Stimulated activated CD4-positive, alpha-beta T cell treated with anti-CD3 and anti-CD28 coated beads, Interleukin-4, amount 100 ng/mL, for 24 hours (primary cell): ENCODE results near the gene SULT2B1.
"Not testable (repeated sequence)": the region's sequence is repeated elsewhere in the genome, so short reads cannot be mapped to it uniquely, and the experiment has no call there.

Experiments used
- DNase-seq: peaks from one replicate; pipeline ENCODE4 v3.0.0-alpha.2; 2020

The SULT2B1 gene

DNA sequence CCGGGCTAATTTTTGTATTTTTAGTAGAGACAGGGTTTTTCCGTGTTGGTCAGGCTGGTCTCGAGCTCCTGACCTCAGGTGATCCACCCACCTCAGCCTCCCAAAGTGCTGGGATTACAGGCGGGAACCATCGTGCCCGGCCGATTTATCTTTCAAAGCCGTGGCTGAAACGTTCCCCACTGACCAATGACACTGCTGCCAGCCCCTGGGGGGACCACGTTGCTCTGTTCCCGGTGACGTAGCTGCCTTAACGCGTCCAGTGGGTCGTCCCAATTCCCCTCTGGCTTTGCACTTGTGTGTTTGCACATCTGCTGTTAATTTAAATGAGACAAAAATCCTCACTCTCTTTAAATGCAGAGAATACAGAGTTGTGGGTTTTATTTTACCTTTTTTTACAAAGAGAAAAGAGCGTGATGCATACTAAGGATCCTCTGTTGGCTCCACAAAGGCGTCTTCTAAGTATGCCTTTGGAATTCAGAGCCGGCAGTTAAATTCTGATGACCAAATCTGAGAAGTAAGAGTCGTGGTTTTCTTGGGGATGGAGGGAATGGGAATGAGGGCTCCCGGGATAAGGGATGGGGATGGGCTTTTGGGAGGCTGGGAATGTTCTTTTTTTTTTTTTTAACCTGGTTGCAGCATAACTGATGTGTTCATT lies 21.8 kb upstream of the SULT2B1 start:
- DNase-seq, result no peak

- DNase-seq, result no peak
These were observed 21.2 kb upstream of the SULT2B1 start for GRCh38 chr19:48530770-48531169.

GRCh38 chr19:48533770-48534169 lies 18.2 kb upstream of the SULT2B1 start:
- no peak for DNase-seq

GRCh38 chr19:48537541-48537940 lies 14.4 kb upstream of the SULT2B1 start:
- DNase-seq, result no peak

GRCh38 chr19:48538057-48538456 lies 13.9 kb upstream of the SULT2B1 start:
- not testable (repeated sequence) for DNase-seq

DNA sequence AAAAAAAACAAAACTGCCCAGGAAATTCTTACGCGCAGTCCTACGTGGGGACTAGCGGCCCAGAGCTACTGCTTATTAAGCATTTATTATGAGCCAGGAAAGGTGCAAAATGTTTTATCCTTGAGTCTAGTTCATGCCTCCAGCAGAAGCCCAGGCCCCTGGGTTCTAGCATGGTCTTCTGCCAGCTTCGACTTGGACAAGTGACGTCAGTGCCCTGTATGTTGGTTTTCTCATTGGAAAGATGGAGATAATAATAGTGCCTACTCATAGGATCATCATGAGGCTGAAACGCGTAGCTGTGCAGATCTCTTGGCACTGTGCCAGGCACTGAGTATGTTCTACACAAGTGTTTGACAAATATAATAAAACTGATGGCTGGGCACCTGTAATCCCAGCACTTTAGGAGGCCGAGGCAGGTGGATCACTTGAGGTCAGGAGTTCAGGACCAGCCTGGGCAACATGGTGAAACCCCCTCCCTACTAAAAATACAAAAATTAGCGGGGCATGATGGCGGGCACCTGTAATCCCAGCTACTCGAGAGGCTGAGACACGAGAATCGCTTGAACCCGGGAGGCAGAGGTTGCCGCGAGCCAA lies 12.4 kb upstream of the SULT2B1 start:
- DNase-seq, result no peak

- no peak for DNase-seq
These were observed 11.9 kb upstream of the SULT2B1 start for GRCh38 chr19:48540110-48540509.

DNA sequence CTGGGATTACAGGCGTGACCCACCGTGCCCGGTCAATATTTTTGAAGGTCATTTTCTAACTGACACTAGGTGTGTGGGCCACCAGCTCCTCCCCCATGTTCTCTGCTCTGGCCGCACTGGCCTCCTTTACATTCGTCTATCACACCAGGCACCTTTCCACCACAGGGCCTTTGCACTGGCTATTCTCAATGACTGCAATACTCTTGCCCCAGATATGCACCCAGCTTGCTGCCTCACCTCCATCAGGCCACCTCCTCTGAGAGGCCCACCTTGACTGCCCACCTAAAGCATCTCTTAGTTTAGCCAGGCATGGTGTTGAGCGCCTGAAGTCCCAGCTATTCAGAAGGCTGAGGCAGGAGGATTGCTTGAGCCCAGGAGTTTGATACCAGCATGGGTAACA lies 10.2 kb upstream of the SULT2B1 start:
- DNase-seq, result no peak

- no peak for DNase-seq
These were observed 8.8 kb upstream of the SULT2B1 start for GRCh38 chr19:48543121-48543710.

GRCh38 chr19:48544856-48545750 lies 6.9 kb upstream of the SULT2B1 start:
- no peak for DNase-seq

DNA sequence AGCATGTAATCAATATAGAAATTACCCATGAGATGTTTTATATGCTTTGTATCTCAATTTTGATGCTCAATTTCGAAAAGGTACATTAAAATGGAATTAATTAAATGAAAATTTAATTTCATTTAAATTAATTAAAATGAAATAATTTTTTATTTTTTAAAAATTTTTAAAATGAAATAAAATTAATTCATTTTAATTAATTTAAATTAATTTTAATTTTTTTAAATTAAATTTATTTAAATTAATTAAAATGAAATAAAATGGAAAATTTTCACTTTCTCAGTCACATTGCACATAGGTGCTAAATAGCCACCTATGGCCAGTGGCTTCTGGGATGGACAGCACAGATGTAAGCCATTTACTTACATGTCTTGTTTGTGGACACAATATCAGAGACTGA lies 4.2 kb upstream of the SULT2B1 start:
- no peak for DNase-seq

DNA sequence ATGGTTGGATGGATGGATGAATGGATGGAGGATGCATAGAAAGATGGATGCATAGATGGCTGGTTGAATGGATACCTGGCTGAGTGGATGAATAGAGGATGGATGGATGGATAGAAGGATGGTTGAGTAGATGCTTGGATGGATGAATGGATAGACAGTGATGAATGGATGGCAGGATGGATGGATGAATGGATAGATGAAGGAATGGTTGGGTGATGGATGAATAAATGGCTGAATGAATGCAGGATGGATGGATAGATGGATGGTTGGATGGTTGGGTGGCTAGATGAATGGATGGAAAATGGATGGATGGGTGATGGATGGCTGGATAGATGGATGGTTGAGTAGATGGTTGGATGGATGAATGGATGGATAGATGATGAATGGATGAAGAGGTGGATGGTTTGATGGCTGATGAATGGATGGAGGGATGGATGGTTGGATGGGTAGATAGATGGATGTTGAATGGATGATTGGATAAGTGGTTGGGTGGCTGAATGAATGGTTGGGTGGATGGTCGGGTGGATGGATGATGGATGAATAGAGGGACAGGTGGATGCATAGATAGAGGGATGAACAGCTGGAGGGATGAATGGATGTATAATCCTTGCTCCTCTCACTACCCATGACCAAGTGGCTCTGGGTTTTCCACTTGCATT lies 3.6 kb upstream of the SULT2B1 start:
- no peak for DNase-seq

- DNase-seq, result no peak
These were observed 2.6 kb upstream of the SULT2B1 start for GRCh38 chr19:48549380-48549779.

DNA sequence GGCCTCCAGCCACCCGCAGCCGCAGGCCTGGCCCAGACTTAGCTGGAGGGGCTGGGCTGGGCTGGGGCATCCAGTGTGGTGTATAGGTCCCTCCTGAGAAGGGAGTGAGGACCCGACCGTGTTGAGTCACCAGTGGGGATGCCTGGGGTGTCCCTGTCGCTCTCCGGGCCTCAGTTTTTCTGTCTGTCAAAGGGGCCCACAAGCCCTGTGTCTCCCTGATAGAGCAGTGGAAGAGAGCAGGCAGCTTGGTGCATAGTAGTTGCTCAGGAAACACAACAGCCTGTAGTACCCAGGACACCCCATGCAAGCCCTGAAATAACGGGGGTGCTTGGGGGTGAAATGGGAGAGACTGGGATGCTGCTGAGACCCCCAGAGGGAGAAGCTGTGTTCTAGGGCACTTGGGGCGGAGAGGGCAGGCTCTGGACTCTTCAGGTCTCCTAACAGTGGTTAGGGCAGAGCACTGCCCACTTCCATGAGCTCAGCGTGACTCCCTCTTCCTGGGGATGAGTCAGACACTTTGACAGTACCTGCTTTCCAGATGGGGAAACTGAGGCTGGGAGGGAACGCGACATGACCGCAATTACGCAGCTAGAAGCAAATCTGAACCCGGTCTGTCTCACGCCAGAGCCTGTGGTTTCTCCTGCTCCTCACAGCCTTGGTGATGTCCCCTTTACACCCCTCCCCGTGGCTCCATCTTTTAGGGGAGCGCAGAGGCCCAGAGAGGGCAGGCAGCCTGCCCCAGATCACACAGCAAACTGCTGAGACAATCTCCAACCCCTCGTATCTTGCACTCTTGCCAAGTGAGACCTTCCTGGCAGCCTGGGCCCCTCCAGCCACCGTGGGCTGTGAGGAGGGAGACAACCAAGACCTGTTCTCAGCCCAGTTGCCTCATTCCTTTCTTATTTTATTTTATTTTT lies 692 bp downstream of the SULT2B1 start:
- no peak for DNase-seq

- no peak for DNase-seq
These were observed 1.9 kb downstream of the SULT2B1 start for GRCh38 chr19:48553676-48554384.

- DNase-seq, result no peak
These were observed 2.6 kb downstream of the SULT2B1 start for GRCh38 chr19:48554385-48555091.

DNA sequence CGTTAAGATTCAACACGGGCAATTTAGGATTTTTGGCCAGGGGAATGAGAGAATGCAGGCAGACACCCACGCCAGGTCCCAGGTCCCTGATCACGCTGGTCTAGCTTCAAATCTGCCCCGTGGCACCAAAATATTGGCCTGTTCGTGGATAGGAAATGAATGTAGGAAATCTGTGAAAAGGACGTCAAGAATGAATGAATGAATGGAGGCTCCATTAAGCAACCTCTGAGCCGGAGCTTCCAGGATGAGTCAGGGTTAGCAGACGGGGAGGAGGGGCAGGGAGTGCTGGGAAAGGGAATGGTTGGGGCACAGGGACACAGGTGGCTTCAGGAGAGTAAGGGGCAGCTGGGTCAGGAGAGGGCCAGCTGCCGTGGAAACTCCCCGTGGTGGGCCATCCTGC lies 4.2 kb downstream of the SULT2B1 start:
- no peak for DNase-seq

DNA sequence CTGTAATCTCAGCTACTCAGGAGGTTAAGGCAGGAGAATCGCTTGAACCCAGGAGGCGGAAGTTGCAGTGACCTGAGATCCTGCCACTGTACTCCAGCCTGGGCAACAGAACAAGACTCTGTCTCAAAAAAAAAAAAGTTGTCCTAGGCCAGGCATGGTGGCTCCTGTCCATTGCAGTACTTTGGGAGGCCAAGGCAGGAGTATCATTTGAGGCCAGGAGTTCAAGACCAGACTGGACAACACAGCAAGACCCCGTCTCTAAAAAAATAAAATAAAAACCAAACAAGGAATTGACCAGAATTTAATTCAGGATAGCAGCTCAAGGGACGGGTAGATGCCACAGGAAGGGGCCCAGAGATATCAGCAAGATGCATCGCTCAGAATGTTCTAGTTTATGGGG lies 4.9 kb downstream of the SULT2B1 start:
- no peak for DNase-seq

DNA sequence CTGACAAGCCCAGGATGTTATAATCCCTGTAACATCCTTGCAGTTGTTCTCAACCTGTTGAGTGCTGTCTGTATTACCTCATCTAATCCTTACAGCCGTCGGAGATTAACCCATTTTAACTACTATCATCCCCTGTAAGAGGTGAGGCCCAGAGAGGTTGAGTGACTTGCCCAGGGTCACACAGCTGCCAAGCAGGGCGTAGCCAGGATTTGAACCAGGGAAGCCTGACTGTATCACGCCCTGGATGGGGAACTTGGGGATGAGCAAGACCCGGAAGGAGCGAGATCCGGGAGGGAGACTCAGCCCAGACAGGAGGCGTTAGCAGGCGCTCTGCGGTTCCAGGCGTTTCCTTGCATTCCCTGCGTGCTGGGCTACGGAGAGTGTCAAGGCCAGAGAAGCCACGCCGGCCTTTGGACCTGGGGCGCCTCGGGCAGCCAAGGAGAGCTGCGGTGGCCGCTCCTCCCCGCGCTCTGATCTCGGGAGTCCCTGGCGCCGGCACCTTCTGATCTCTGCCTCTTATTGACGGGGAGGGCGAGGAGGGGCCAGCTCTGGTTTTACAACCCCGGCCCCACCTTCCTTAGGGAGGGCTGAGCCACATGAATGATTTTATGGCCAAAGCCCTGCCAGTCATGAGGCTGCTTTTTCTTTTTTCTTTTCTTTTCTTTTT lies 6.2 kb downstream of the SULT2B1 start:
- no peak for DNase-seq

DNA sequence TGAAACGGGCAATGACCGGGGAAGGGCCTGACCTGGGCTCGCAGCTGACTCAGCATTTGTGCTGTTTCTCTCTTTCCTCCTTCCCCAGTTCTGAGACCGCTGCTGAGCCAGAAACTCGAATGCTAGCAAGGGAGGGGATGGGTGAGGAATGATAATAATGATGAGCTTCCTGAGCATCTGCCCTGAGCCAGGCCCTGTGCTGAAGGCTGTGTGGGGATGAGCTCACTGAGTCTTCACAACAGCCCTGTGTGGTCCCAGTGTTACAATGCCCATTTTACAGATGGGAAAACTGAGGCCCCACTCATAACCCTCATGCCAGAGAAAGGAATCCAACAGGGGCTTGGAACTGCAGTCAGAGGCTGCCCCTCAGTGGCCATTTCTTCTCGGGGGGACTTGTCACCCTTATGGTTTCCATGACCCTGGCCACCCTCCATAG lies 8.1 kb downstream of the SULT2B1 start:
- DNase-seq, result no peak
